NCI-H1436 treated with DMSO at 0.1 percent for 48 hours (cell line): Measurements from ENCODE around the gene CARD14.
A peak's percentile ranks its signal among the peaks of the same experiment; 100 is the strongest.

ENCODE experiments used
- DNase-seq: peaks from one replicate; lab custom pipeline; 2025; lab: John Stamatoyannopoulos, UW

Gene CARD14

DNA sequence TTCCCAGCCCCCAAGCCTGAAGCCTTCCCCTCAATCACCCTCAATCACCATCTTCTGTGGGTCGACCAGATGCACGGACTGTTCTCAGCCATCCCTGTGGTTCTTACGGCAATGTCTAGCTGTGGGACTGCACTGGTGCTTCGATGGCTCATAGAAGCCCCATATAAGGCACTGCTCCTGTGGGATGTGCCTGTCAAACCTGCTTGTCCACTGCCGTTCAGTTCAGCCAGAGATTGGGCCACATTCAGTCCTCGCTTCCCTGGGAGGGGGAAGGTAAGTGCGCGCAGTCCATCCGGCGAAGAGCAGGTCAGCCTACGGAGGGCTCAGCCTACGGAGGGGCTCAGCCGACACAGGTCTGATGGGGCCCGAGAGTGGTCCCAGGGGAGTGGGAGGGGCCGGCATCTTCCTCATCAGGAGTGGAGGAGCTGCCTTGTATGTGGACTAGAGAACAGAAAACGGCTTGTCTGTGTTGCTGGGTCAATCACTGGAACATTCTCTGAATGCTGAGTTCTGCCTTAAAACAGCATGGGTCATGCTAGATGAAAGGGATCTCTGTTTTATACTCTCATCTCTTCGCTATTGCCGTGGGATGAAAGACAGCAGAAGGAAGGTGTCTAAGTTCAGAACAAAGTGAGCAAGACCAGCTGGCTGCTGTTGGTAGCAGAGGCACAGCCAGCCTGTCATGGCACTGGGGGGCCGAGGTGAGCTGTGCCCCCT is at the start of gene CARD14:
TSS of gene CARD14 (plus strand) at position 247 of the 717 bp plus-strand sequence. CDS start 11,409 bp downstream, outside the sequence.
- DNase-seq = no peak

DNA sequence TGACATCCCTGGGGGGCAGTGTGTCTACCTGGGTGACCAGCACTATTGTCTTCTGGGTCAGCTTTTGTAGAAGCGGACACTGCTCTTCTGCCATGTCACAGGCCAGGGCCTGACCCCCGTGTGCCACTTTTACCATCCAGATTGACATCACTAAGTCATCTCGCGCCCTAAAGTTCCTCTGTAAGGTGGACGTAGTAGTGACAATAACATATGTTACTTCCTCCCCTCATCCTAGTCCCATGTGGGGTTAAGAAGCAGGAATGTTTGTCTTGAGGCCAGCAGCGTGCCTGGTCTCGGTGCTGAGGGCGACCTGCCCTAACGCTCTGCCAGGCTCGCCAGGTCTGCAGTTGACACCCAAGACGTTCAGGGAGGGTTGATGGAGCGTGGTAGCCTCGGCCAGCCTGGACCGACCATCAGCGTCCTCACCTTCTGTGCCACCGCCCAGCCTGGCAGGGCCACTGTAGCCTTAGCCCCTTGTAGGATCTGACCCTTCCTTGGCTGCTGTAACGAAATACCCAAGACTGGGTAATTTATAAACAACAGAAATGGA is 47.7 kb upstream of the CARD14 start:
- no peak for DNase-seq

DNA sequence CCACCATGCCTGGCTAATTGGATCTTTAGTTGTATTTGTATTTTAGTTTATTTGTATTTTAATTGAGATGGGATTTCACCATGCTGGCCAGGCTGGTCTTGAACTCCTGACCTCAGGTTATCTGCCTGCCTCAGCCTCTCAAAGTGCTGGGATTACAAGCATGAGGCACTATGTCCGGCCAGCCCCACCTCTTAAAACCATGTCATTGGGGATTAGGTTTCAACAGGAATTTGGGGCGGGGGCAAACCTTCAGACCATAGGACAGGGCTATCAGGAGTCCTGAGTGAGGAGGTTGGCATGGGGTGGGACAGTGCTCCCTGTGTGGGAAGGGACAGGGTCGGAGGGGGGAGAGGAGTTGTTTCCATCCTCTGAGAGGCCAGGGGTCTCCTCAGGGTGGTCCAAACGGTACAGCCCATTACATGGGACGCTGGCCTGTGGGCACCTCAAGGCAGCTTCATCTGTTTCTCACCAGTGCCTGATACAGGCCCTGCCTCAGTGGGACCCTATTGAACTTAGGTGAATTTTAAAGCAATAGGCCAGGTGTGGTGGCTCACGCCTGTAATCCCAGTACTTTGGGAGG is 46.8 kb upstream of the CARD14 start:
- DNase-seq = no peak

DNA sequence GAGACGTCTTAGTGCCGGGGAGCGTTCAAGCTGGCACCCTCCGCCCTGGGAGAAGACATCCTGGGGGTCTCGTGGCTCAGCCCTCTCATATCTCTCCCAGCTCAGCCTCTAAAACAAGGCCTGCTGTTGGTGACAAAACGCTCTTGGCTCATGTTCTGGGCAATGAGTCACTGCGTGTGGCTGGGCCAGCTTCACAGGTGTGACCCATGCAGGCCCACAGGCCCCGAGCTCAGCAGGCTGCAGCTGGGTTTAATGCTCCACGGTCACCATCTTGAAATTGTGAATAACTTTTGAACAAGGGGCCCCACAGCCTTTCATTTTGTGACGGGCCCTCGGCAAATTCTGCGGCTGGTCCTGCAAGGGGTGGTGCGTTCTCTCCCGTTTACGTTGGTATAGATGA is 46.0 kb upstream of the CARD14 start:
- DNase-seq = no peak

DNA sequence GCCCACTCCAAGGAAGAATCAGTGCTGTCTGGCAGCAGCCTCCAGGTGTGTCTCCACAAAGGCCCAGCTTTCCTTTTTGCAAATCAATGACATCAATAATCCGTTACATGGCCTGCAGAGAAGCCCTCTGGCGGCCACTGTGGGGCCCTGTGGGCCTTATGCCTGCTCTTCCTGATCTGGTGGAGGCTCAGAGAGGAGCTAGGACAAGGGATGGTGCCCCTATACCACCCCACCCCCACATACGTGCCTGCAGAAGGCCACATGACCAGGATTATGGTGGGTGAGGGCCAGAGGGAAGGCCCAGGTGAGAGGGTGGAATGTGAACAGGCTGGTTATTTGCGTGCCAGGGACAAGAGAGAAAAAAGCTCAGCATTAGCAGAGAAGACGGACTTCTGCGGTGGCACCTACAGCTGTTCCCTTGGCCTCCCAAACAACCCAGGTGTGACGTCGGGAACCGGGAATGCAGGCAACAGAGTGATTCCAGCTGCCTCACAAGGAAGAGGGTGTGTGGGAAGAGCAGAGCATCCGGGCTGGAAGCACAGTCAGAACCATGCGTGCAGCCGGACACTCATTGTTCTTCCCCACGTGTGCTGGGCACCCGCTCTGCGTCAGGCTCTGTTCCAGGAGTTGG is 45.4 kb upstream of the CARD14 start:
- DNase-seq = no peak

DNA sequence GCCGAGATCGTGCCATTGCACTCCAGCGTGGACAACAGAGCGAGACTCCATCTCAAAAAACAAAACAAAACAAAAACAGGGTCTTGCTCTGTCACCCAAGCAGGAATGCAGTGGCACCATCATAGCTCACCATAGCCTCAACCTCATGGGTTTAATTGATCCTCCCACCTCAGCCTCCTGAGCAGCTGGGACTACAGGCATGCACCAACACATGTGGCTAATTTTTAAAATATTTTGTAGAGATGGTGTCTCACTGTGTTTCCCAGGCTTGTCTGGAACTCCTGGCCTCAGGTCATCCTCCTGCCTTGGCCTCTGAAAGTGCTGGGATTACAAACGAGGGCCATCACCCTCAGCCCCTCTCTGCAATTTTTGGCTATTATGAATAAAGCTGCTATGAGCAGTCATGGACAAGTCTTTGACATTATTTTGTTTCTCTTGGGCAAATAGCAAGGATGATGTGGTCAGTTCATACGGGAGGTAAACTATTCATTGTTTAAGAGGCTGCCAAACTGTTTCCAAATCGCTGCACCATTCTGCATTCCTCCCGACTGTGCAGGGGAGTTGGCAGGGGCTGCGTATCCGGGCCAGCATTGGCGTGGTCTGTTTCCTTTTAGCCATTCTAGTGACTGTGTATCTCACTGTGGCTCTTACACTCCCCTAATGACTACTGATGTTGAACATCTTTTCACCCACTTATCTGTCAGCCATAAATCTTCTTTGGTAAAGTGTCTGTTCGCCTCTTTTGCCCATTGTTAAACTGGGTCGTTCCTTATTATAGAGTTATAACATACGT is 44.0 kb upstream of the CARD14 start:
- DNase-seq = no peak

DNA sequence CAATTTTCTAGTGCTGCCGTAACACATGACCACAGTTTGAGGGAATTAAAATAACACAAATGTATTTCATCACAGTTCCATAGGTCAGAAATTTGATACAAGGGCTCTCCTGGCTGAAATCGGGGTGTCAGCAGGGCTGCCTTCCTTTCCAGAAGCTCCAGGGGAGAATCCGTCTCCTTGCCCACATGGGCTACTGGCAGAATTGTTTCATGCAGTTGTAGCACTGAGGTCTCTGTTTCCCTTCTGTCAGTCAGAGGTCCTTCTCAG is 43.4 kb upstream of the CARD14 start:
- DNase-seq = no peak

DNA sequence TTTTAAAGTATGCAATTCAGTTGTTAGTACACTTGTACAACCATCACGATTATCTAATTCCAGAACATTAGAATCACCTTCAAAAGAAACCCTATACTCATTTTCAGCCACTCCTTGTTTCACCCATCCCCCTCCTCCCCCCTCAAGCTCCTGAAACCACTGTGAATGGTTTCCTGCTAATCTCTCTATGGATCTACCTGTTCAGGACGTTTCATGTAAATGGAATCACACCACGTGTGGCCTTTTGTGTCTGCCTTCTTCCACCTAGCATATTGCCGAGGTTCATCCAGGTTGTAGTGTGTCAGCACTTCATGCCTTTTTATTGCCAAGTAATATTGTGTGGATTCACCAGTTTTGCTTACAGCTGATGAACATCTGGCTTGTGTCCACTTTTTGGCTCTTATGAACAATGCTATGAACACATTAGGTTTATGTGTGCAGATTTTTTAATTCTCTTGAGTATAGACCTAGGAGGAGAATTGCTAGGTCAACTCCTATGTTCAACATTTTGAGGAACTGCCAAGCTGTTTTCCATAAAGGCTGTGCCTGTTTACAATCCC is 40.7 kb upstream of the CARD14 start:
- DNase-seq = no peak

DNA sequence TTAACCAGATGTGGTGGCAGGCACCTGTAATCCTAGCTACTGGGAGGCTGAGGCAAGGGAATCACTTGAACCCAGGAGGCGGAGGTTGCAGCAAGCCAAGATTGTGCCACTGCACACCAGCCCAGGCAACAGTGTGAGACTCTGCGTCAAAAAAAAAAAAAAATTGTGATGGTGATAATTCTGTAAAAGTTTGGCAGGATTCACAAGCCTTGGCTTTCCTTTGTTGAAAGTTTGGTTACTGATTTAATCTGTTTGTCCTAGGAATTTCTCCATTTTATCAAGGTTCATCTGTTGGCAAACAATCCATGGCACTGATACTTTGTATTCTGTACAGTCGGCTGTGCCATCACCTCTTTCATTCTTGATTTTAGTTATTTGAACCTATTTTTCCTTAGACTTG is 38.8 kb upstream of the CARD14 start:
- DNase-seq = no peak

DNA sequence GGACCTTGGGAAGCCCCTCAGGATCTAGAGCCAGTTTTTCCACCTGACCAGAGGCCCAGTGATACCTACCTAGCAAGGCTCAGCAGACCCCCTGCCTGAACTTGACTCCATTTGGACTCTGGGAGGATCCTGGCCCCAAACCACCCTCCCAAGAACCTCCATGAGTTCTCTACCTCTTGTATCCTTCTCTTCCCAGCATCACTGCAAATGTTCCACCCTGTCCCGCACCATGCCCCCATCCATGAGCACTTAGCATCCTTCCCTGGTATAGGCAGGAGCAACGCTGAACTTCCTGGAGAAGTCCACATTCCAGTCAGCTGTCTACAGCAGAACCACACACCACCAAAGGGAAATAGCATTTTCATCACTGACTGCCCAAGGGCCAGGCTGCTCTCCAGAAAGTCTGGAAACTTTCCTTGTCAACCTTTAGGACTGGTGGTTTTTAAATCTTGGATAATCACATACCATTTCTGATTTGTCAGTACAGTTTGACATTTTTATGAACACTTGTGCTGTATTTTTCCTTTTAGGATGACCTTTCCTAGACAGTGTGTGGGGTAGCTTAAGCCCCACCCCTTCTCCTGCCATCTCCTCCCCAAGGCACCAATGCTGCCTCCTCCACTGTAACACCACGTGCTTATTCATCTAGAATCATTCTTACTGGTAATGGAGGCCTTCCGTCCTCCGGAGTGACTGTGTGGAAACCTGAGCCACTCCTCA is 36.8 kb upstream of the CARD14 start:
- no peak for DNase-seq

DNA sequence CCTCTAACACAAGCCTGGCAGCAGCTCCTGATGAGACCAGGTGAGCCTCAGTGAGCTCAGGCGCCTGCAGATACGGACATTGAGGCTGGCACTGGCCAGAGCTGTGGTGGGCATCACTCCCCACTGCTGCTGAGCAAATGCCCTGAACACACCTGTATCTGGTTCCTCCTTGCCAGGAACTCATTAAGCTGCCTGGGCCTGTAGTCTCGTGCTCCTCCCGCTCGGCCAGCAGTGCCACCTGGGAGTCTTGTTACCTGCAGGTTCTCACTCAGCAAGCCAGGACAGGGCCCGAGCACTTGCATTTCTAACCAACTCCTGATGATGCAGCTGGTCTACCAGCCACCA is 36.2 kb upstream of the CARD14 start:
- DNase-seq = no peak

DNA sequence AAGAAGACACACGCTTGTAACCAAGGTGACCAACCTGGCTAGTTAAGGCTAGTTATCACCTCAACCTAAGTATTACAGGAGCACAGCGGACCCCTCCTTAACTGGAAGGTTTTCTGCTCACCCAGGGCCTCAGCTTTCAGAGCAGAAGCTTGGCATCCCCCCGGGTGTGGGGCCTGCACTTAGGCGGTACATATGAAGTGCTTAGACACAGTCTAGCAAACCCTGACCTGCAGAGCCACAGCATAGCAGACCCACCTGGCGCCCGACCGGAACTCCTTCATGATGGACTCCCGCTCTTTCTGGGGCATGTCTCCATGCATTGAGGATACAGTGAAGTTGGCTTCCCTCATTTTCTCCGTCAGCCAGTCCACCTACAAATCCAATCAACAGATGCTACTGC is 32.7 kb upstream of the CARD14 start:
- DNase-seq = no peak

DNA sequence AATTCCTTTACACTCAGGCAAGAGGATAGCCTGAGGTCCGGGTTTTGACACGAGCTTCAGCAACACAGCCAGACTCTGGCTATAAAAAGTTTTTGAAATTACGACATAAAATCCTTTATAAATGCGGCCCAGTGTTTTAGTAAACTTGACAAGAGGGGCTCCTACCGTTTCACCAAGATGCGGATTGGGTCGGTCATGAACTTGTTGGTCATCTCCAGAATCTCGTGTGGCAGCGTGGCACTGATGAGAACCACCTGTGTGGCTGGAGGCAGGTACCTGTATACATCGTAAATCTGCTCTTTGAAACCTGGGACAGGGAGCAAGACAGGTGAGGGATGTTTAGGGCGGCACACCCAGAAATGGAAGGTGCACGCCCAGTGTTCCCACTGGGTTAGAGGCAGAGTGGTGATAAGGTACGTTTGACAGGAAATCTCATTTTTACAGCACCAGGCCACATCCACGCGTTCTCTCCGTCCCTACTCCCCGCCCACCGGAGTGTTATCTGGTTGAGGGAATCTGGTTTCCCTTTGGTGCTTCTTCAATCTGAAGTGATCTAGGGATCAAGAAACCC is 30.9 kb upstream of the CARD14 start:
- DNase-seq = no peak

DNA sequence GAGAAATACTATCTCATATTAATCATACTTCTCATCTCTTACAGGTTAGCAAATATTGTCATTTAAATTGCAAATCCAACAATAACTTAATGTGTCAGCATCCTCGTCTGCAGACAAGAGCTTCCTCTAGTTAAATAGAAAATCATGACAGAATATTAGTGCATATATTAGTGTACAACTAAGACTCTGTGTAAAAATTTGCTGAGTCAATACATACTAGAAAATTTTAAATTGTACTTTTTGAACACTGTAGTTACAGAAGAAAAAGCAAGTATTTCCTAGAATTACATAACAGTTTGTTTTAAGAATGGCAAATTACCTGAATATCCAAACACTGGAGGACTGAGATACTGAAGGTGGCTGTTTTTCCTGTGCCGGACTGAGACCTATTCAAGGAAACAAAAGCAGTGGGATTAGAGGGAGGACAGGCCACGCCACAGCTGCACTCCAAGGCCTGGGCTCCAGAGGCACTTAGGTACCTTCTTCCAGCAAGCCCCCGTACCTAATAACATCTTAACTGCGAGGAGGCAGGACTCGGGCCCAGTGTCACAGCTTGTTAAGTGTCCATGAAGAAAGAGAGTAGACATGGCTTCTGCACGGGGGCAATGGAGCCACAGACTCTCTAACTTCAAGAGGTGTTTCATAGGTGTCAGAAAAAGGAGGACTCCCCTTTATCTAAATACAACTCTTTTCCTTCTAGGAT is 28.2 kb upstream of the CARD14 start:
- DNase-seq = no peak

DNA sequence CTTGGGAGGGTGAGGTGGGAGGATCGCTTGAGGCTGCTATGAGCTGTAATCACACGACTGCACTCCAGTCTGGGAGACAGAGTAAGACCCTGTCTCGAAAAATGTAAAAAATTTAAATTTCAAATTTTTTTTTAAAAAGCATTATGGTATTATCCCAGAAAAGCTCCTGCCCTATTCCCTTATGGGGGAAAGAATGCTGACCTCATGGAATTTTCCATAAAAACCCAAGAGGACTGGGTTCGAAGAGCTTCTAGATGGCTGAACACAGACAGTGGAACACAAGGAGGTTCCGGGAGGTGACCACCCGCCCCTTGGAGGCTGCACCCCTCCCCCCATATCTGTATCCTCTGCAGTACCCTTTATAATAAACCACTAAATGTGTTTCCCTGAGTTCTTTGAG is 26.9 kb upstream of the CARD14 start:
- no peak for DNase-seq

DNA sequence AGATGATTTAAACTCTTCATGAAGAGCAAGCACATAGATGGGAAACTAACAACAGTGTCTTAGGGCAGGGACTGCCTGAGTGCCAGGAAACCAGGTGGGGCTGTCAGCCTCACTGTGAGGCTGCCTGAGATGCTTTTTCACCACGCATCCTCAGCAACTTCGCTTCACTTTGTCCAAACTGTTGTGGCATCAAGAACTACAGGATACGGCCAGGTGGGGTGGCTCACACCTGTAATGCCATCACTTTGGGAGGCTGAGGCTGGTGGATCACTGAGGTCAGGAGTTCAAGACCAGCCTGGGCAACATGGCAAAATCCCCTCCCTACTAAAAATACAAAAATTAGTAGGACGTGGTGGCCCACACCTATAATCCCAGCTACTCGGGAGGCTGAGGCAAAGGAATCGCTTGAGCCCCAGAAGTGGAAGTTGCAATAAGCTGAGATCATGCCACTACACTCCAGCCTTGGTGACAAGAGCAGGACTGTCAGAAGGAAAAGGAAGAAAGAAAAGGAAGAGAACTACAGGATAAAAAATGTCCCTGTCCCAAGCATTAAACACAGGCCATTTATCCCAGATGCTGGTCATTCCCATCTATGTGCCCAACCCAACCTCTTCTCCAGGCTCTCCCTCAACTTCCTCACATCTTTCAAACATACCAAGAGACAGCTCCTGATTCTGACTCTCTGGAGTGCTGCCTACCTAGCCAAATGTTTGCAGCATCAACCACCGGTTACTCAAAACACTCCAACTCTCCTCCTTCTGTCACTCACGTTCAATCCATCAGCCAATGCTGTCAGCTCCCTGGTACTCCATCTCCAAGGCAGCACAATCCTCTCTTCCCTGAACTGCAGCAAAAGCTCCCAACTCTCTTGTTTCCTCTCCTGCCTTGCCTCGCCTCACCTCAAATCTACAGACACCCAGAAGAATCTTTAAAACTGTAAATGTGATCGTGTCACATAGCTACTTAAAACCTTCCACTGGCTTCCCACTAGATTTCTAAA is 24.5 kb upstream of the CARD14 start:
- no peak for DNase-seq

DNA sequence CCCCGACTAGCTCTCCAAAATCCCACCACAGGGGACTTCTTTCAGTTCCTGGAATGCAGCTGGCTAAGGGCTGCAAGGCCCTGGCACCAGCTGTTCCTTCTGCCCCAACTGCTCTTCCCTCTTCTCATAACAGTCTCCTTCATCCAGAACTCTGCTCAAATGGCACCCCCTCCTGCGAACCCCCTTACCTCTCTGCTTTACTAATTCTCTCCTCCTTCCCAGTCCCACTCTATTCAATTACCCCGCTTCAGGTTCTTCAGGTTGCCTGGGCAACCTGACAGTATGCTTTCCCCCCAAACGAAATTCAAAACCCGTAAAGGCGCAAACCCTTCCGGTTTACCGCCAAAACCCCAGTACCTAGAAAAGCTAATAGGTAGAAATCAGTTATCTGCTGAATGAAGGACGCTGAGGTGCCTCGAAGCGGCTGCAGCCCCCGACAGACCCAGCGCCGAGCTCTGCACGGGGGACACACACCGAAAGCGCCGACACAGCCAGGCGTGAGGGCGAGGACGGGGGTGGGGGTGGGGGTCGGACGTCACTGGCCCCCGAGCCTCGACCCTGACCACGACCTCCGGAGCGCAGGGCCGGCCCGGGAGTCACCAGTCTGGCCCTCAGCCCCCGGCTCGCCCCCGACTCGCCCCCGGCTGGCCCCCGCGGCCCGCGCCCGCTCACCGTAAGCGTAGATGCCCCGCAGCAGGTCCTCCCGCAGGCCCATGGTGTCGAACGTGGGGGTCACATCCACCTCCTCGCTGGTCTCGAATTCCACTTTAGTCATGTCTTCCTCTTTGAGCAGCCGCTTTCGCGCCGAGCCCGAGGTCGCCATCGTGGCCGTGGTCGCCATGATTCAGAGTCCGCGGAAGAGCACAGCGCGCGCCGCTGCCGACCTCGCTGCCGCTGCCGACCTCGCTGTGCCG is 23.5 kb upstream of the CARD14 start:
- DNase-seq = no peak

DNA sequence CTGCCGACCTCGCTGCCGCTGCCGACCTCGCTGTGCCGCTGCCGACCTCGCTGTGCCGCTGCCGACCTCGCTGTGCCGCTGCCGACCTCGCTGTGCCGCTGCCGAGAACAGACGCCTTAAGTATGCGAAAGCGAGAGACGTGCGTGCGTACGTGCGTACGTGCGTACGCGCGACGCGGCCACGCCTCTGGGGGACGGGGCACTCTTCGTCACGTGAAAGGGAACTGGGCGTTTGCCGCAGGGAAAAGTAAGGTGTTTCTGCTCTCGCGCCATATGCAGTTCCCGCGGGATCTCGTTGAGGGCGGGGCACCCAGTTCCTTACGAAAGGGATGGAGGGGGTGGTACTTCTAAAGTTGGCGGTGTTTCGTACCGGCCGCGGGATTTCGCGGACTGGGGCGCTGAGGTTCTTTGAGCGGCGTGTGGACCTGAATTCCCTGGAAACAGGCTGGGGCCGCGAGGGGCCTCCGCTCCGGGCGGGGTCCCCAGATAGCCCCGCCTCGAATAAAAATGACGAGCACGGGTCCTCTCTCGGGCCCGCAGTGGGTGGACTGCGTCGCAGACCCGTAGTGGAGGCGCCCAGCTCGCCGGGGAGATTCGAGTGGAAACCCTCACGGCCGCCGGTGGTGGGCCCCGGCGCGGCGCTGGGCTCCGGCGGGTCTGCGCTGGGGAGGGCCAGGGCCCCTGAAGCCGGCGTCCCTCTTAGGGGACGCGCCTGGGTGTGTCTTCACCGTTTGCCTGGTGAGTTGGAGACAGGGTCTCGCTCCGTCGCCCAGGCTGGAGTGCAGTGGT is 22.6 kb upstream of the CARD14 start, which contains the start of gene EIF4A3:
TSS of gene EIF4A3 (minus strand) at position 94 of the 788 bp plus-strand sequence. CDS start 167 bp downstream, outside the sequence.
- DNase-seq = peak; percentile 99
